Embryonic facial prominence (tissue), 1 donor: ENCODE data around the gene BMP2K.
"Not testable (repeated sequence)": the region's sequence is repeated elsewhere in the genome, so short reads cannot be mapped to it uniquely, and the experiment has no call there.

Experiments
- DNase-seq: peaks from one replicate; pipeline ENCODE4 v3.0.0-alpha.2; 2016; ENCODE audit errors: extremely low spot score

BMP2K gene

DNA sequence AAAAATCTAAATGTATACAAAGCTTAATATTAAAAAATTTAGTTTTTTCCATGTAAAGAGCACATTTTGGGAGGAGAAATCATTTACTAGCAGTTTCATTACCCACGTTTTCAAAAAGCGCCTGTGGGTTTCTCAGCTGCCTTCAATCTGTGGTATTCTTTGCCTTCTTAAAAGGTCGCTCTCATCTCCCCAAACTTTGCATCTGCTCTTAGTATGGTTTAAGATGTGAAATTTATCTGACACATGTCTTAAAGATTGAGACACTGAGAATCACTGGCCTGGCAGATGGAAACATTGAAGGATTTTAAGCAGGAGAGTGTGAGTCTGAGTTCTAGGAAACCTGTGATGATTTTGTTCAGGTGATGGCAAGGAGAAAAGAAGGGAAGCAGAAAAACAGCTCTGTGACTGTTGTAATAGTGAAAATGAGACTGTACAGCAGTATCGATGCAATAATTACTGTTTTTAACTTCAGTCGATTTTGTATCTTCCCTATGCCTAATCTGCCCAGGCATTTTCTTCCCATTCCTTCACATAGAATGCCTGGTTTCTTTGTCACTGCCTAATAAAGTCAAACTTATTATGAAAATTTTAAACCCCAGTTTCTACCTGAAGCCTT is 87.2 kb downstream of the BMP2K start:
- DNase-seq = no peak

DNA sequence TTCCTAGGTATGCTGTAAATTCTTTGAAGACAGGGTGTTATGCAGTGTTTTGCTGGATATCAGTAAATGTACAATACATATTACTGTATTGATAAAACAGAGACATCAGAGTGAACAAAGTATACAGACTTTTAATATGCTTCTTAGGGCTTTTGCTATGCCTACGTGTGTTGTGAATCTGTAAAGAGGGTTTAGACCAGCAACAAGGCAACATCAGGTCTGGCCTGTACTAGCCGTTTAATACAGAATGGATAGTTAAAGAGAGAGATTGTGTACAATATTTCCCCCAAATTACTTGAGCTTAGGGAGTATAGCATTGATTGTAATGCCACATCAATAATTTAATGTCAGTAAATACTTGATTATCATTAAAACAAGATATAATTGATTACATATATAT is 87.8 kb downstream of the BMP2K start:
- DNase-seq = no peak

- peak; percentile 59 for DNase-seq
Measured at GRCh38 chr4:78864405-78865024, 88.4 kb downstream of the BMP2K start.

DNA sequence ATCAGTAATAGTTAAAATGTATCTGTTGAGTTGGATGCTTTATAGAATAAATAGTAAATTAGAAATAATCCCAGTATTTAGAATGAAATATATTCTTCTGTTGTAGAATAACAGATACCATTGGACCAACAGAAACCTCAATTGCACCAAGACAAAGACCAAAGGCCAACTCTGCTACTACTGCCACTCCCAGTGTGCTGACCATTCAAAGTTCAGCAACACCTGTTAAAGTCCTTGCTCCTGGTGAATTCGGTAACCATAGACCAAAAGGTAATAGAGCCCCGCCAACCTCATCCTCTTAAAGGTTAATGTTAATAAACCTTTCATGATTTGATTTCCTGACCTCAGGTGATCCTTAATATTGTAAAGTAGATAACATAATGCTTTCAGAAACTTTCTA is 89.3 kb downstream of the BMP2K start:
- DNase-seq = no peak

DNA sequence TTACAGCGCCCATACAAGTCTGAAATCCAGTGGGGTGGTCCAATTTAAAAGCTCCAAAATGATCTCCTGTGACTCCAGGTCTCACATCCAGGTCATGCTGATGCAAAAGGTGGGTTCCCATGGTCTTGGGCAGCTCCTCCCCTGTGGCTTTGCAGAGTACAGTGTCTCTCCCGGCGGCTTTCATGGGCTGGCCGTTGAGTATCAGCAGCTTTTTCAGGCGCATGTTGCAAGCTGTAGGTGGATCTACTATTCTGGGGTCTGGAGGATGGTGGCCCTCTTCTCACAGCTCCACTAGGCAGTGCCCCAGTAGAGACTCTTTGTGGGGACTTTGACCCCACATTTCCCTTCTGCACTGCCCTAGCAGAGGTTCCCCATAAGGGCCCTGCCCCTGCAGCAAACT is 92.6 kb downstream of the BMP2K start:
- DNase-seq = not testable (repeated sequence)

DNA sequence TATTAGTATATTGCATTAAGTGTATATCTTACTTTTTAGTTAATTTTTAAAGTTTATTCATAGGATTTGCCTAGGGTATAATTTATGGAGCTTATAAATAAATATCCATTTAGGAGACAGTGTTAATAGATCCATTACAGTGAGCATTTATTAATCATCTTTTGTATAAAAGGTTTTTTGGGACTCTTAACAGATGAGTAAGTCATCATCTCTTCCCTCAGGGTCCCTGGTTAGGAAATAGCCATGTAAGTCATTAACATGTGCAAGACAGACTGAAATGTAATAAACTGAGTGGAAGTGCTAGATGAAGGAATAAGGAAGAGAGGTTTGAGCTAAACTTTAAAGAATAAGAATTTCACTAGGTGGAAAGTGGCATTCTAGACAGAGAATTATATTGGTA is 93.9 kb downstream of the BMP2K start:
- no peak for DNase-seq

- no peak for DNase-seq
Measured at GRCh38 chr4:78876568-78877320, 100.6 kb downstream of the BMP2K start.

DNA sequence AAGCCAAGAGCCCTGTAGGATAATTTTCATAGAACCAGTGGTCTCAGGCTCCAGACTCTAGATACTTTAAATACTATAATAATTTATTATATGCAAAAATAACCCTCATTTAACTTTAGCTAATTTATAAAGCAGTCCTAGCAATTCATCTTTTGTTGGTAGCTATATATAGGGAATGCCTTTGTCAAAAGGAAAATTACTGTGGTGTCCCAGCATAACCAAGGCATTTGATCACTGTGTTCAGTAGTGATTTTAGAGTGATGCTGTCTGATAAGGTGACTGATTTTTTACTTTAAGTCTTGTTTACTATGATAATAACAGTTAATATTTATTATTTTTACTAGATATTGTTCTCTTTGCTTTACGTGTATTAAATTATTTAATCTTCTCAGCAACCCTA is 101.9 kb downstream of the BMP2K start:
- no peak for DNase-seq

DNA sequence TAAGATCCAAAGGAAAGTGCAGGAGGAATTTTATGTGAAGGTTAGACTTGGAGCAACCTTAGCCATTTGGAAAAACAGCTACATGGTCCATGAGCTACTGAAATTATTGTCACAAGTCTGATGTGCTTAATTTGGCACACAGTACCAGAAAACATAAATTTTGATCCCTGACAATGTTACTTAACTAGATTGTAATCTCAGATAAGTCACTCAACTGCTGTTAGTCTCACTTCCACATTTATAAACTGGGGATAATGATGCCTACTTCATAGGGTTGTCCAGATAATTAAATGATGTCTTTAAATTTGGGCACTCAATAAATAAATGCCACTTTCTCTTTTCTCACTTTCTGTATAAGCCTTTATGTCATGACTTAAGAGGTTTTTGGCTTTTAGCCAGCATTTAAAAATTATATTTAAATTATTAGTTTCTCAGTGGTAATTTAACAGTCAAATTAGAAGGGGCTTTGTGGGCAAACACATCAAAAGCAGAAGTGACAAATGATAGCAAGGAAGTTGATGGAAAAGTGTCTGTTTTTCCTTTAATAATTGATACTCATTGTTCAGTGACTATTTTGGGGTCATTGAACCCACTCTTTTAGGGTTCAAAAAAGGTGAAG is 104.8 kb downstream of the BMP2K start:
- no peak for DNase-seq

DNA sequence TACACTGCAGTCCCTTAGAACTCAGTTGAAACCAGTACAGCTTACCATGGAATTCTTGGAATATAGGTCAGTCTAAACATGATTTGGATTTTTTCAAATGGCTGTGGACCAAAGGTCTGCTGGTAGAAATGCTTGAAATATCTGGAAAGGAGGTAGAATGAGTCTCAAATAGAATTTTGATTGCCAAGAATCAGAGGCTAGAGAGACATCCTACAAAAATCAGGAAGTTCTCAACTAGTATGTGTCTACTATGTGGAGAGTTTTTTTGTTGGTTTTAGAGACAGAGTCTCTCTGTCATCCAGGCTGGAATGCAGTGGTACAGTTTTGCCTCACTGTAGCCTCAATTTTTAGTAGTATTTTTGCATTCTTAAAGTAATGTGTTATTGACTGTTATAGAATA is 109.4 kb downstream of the BMP2K start:
- DNase-seq = no peak

DNA sequence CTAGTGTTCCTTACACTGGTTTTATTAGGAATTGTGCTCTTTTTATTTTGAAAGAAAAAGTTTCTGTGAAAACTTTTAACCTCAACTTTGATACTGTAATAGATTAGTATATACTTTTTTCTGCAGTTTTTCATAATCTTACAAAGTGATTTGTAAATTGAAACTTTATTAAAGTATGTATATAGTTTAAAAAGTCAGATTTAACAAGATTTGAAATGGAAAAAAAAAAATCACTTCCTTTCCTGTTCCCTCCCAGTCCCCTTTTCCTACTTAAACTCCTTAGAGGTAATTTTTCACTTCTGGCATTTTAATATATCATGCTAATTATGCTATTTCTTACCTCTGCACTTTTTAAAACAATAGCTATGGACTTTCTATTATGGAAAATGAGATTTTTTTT is 113.8 kb downstream of the BMP2K start:
- no peak for DNase-seq

GRCh38 chr4:78899302-78899701 is 123.2 kb downstream of the BMP2K start:
- DNase-seq = no peak

DNA sequence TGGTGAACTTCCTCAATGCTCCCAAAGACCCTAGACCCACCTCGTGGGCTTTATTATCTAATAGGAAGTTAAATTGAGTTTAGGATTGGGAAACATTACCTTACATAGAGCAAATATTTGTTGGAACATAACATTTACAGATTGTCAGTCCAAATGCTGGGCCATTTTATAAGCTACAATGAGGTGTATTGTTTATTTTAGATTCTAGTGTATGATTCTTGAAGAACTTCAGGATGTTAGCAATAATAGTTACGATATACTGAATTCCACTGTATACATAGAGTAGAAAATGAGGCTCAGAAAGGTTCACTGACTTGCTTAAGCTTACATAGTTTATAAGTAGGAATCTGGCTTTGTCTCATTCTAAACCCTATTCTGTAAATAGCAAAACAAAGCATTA is 125.7 kb downstream of the BMP2K start:
- DNase-seq = no peak

GRCh38 chr4:78902298-78902697 is 126.1 kb downstream of the BMP2K start:
- DNase-seq = no peak

DNA sequence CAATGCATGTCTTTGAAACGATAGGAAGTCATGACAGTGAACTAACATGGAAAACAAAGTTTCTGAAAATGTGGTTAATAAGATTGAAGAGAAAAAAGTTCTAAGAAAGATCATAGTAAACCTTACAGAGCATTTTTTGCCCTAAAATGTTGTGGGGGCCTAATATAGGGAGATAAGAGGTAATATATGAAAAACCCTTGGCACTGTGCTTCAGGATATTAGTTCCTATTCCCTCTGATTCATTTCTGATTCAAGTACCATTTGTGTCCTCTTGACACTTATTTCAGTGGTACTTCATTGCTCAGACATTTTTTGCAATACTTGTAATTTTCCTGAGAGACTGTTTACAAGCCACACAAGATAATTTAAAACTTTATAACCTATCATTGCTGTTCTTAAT is 128.0 kb downstream of the BMP2K start:
- no peak for DNase-seq

DNA sequence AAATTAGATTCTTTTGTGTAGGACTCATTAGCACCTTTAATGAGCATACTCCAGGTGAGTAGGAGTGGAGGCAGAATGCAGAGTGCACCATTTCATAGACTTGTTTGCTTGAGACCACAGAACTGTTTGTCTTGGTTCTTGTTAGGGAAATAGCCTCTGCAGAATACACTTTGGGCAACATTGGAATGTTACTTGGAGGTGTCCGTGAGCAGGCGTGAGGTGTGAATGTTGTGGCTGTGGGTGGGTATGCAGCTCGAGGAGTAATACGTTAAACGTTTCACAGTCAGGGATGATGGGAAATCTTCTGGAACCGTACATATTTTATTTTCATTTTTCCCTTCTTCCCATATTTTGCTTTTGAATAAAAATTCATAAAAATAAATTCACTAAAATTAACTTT is 131.5 kb downstream of the BMP2K start:
- no peak for DNase-seq

- not testable (repeated sequence) for DNase-seq
Measured at GRCh38 chr4:78908974-78909373, 132.8 kb downstream of the BMP2K start.

- no peak for DNase-seq
Measured at GRCh38 chr4:78910612-78911011, 134.5 kb downstream of the BMP2K start.

- DNase-seq = no peak
Measured at GRCh38 chr4:78922207-78922606, 146.1 kb downstream of the BMP2K start.

DNA sequence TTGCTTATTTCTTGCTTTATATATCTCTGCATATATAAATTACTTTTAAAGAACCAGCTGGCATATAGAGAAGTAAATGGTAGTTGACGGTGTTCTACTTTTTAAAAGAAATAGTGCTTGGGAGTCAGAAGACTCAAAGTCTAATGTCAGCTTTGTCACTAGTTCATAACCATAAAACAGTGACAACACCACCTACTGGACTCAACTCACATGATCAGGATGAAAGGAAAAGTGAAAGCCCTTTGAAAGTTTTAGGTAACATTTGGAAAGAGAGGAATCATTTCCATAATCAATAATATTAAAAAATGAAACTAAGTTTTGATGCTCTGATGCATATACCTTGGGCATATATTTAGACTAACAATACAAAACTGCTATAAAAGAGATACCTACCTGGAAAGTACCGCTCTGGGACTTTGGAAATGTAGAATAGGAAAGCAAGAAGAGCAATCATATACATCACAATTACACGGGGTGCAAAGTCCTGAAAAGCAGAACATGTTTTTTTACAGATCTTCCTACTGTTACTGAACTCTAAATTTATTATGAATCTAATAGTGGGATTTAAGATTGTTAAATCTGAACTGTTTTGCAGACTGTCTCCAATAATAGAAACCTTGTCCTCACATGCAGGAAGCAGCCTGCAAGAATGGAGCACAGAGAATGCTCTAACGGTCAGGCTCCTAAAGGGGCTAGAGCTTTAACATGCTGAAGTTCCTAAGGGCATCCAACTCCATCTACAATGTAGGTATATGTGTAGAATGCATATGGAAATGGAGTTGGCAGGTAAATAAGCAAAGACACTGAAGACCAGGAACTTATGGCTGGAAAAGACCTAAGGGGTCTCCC is 147.5 kb downstream of the BMP2K start:
- DNase-seq = no peak

GRCh38 chr4:78926826-78927225 is 150.7 kb downstream of the BMP2K start:
- no peak for DNase-seq

GRCh38 chr4:78928835-78929234 is 152.7 kb downstream of the BMP2K start:
- DNase-seq = no peak
